IgD-negative memory B cell (primary cell): ENCODE measurements around the gene DDX17. TPM values are rescaled to one million over a fixed set of nuclear protein-coding genes. Genes with fewer than 3 reads are reported as not detected.

ENCODE experiments used
- H3K27ac Mint-ChIP-seq, 3 donors: one replicate each; pipeline ENCODE4 v1.8.0; 2020 to 2022; ENCODE audit warnings: mild to moderate bottlenecking in 3 of 3, mixed read lengths in 3 of 3, moderate library complexity in 1 of 3
- H3K27me3 Mint-ChIP-seq: one replicate; pipeline ENCODE4 v1.8.0; 2021; ENCODE audit warnings: mixed read lengths
- H3K36me3 Mint-ChIP-seq: one replicate; pipeline ENCODE4 v1.8.0; 2020; ENCODE audit warnings: mild to moderate bottlenecking, mixed read lengths
- H3K4me1 Mint-ChIP-seq, 3 donors: one replicate each; pipeline ENCODE4 v1.8.0; 2020 to 2022; ENCODE audit warnings: mixed read lengths in 3 of 3, mild to moderate bottlenecking in 1 of 3
- H3K4me3 Mint-ChIP-seq, 4 donors: one replicate each; pipeline ENCODE4 v1.8.0; 2020 to 2022; ENCODE audit warnings: mild to moderate bottlenecking in 4 of 4, mixed read lengths in 4 of 4, moderate library complexity in 3 of 4
- H3K9me3 Mint-ChIP-seq, 3 donors: one replicate each; pipeline ENCODE4 v1.8.0; 2020 to 2021; ENCODE audit warnings: mixed read lengths in 3 of 3, mild to moderate bottlenecking in 1 of 3
- polyA plus RNA-seq: library from polyadenylated mRNA; unstranded; fragments of 300-500 nt; fragmentation: Illumina TruSeq; gene quantifications from one replicate; pipeline ENCODE4 v1.2.3, GENCODE V29; 2021

The DDX17 gene
- polyA plus RNA-seq, 1 donor from 2014 or later = 55.9 TPM

GRCh38 chr22:38465673-38466490 is 40.2 kb downstream of the DDX17 start:
- peaks cover 49% of the 10 kb centered on the region for H3K27me3 Mint-ChIP-seq
- peak overlapping the region in 1 of 4 donors; percentile 68 for H3K4me3 Mint-ChIP-seq
- H3K9me3 Mint-ChIP-seq = peaks cover 0 to 2% (median 0%) of the 10 kb centered on the region in 3 donors
- H3K27ac Mint-ChIP-seq = no peak overlapping the region
- H3K36me3 Mint-ChIP-seq = peaks cover 2% of the 10 kb centered on the region
- peaks cover 4 to 9% (median 5%) of the 10 kb centered on the region in 3 donors for H3K4me1 Mint-ChIP-seq

GRCh38 chr22:38464992-38465672 is 41.0 kb downstream of the DDX17 start:
- H3K9me3 Mint-ChIP-seq = peaks cover 0 to 2% (median 0%) of the 10 kb centered on the region in 3 donors
- peaks cover 4 to 11% (median 9%) of the 10 kb centered on the region in 3 donors for H3K4me1 Mint-ChIP-seq
- no peak overlapping the region for H3K27ac Mint-ChIP-seq
- peak overlapping the region in 1 of 4 donors; percentile 41 for H3K4me3 Mint-ChIP-seq
- peaks cover 2% of the 10 kb centered on the region for H3K36me3 Mint-ChIP-seq
- peaks cover 49% of the 10 kb centered on the region for H3K27me3 Mint-ChIP-seq

- Mint-ChIP-seq H3K36me3 (peaks cover 2% of the 10 kb centered on the region), H3K27me3 (peaks cover 57% of the 10 kb centered on the region), H3K27ac (no peak overlapping the region), H3K4me3 (no peak overlapping the region), H3K4me1 (peaks cover 4 to 12% (median 10%) of the 10 kb centered on the region in 3 donors), H3K9me3 (peaks cover 0 to 2% (median 0%) of the 10 kb centered on the region in 3 donors)
These were observed 42.9 kb downstream of the DDX17 start for GRCh38 chr22:38462960-38463784.

- Mint-ChIP-seq H3K9me3 (peaks cover 0 to 2% (median 0%) of the 10 kb centered on the region in 3 donors), H3K4me3 (peak overlapping the region in 2 of 4 donors; percentile 11 to 12), H3K27me3 (peaks cover 62% of the 10 kb centered on the region), H3K36me3 (peaks cover 2% of the 10 kb centered on the region), H3K27ac (no peak overlapping the region), H3K4me1 (peaks cover 6 to 9% (median 9%) of the 10 kb centered on the region in 3 donors)
These were observed 44.6 kb downstream of the DDX17 start for GRCh38 chr22:38461414-38462081.

GRCh38 chr22:38461057-38461413 is 45.1 kb downstream of the DDX17 start:
- Mint-ChIP-seq H3K36me3 (peaks cover 4% of the 10 kb centered on the region), H3K4me3 (peak overlapping the region in 2 of 4 donors; percentile 11 to 33), H3K27me3 (peaks cover 63% of the 10 kb centered on the region), H3K27ac (no peak overlapping the region), H3K4me1 (peaks cover 8 to 13% (median 10%) of the 10 kb centered on the region in 3 donors), H3K9me3 (peaks cover 0 to 2% (median 0%) of the 10 kb centered on the region in 3 donors)

GRCh38 chr22:38460426-38460840 is 45.7 kb downstream of the DDX17 start:
- Mint-ChIP-seq H3K27ac (peak overlapping the region in 1 of 3 donors; percentile 7), H3K9me3 (peaks cover 0 to 2% (median 0%) of the 10 kb centered on the region in 3 donors), H3K4me1 (peaks cover 8 to 13% (median 10%) of the 10 kb centered on the region in 3 donors), H3K36me3 (peaks cover 4% of the 10 kb centered on the region), H3K27me3 (peaks cover 60% of the 10 kb centered on the region), H3K4me3 (peak overlapping the region in 1 of 4 donors; percentile 11)

GRCh38 chr22:38456841-38457699 is 49.0 kb downstream of the DDX17 start:
- Mint-ChIP-seq H3K4me3 (peak overlapping the region; percentile 69 to 90 (median 84)), H3K27ac (peak overlapping the region; percentile 3 to 63 (median 17)), H3K9me3 (no peaks in the 10 kb centered on the region), H3K36me3 (peaks cover 4% of the 10 kb centered on the region), H3K4me1 (peaks cover 9 to 15% (median 15%) of the 10 kb centered on the region in 3 donors), H3K27me3 (peaks cover 63% of the 10 kb centered on the region)

- Mint-ChIP-seq H3K4me3 (peak overlapping the region; percentile 69 to 90 (median 84)), H3K9me3 (no peaks in the 10 kb centered on the region), H3K27ac (peak overlapping the region in 2 of 3 donors; percentile 17 to 63), H3K27me3 (peaks cover 63% of the 10 kb centered on the region), H3K36me3 (peaks cover 4% of the 10 kb centered on the region), H3K4me1 (peaks cover 9 to 15% (median 15%) of the 10 kb centered on the region in 3 donors)
These were observed 49.8 kb downstream of the DDX17 start for GRCh38 chr22:38456272-38456835.

- peaks cover 64% of the 10 kb centered on the region for H3K27me3 Mint-ChIP-seq
- no peaks in the 10 kb centered on the region for H3K9me3 Mint-ChIP-seq
- peaks cover 4% of the 10 kb centered on the region for H3K36me3 Mint-ChIP-seq
- H3K4me3 Mint-ChIP-seq = peak overlapping the region in 3 of 4 donors; percentile 48 to 90 (median 57)
- H3K4me1 Mint-ChIP-seq = peaks cover 9 to 15% (median 15%) of the 10 kb centered on the region in 3 donors
- no peak overlapping the region for H3K27ac Mint-ChIP-seq
These were observed 50.4 kb downstream of the DDX17 start for GRCh38 chr22:38455530-38456271.

GRCh38 chr22:38455076-38455529 is 51.0 kb downstream of the DDX17 start, which contains the start of gene KCNJ4:
KCNJ4 (minus strand) TSS chr22:38455199; CDS start chr22:38428132, 27,067 bp downstream.
- peaks cover 4% of the 10 kb centered on the region for H3K36me3 Mint-ChIP-seq
- peak within 1 kb of the TSS in 2 of 3 donors; percentile 4 to 57 for H3K27ac Mint-ChIP-seq

GRCh38 chr22:38454353-38455075 is 51.6 kb downstream of the DDX17 start:
- peaks cover 0 to 2% (median 0%) of the 10 kb centered on the region in 3 donors for H3K9me3 Mint-ChIP-seq
- H3K36me3 Mint-ChIP-seq = peaks cover 4% of the 10 kb centered on the region
- peaks cover 9 to 13% (median 12%) of the 10 kb centered on the region in 3 donors for H3K4me1 Mint-ChIP-seq
- peak overlapping the region in 2 of 3 donors; percentile 4 to 57 for H3K27ac Mint-ChIP-seq
- peaks cover 66% of the 10 kb centered on the region for H3K27me3 Mint-ChIP-seq
- H3K4me3 Mint-ChIP-seq = peak overlapping the region; percentile 27 to 98 (median 88)

More at GRCh38 chr22:38455076-38455529, 51.0 kb downstream of the DDX17 start, which contains the start of gene KCNJ4:
- no peaks in the 10 kb centered on the region for H3K9me3 Mint-ChIP-seq
- H3K27me3 Mint-ChIP-seq = peaks cover 66% of the 10 kb centered on the region
- H3K4me1 Mint-ChIP-seq = peaks cover 9 to 13% (median 12%) of the 10 kb centered on the region in 3 donors
- peak within 1 kb of the TSS; percentile 27 to 98 (median 88) for H3K4me3 Mint-ChIP-seq

- H3K27me3 Mint-ChIP-seq = peaks cover 62% of the 10 kb centered on the region
- H3K9me3 Mint-ChIP-seq = peaks cover 0 to 2% (median 0%) of the 10 kb centered on the region in 3 donors
- H3K36me3 Mint-ChIP-seq = peaks cover 4% of the 10 kb centered on the region
- H3K27ac Mint-ChIP-seq = peak overlapping the region in 2 of 3 donors; percentile 4 to 57
- H3K4me1 Mint-ChIP-seq = peaks cover 9 to 12% (median 9%) of the 10 kb centered on the region in 3 donors
- peak overlapping the region in 2 of 4 donors; percentile 27 to 38 for H3K4me3 Mint-ChIP-seq
These were observed 52.1 kb downstream of the DDX17 start for GRCh38 chr22:38453996-38454352.
